A673 (cell line): ENCODE measurements around the gene ECEL1.

Experiments used
- EZH2 ChIP-seq: fragments of 200-600 bp; sonication (generic); IDR thresholded peaks from 2 replicates; pipeline ENCODE4 v1.6.1; 2017; ENCODE audit warnings: borderline replicate concordance, low read depth, mild to moderate bottlenecking, mixed read lengths, antibody characterized with exemption, low read length; ENCODE audit not compliant: poor library complexity, severe bottlenecking
- TF ChIP-seq, protein P1 (sequence below): fragments of 300-800, 200-600 bp; sonication (generic); conservative IDR thresholded peaks from 2 replicates; pipeline ENCODE4 v1.5.1; 2017; ENCODE audit warnings: low read depth, mild to moderate bottlenecking, antibody characterized with exemption, low read length, moderate library complexity, mixed read lengths

DNA sequence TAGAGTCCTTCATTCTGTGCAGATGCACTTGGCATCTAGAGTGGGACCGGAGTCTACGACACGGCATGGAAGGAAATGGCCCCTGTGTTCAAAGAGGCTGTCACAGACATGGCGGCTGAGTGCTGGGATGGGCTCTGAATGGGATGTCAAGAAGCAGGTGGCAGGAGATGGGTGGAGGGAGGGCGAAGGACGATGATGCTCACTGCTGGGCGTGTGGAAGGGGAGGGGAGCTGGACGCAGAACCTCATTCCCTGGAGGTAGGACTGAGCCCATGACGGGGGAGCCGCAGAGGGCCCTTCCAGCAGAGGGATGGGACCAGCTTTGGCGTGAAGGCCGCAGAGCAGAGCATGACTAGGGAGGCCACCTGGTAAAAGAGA, 50.5 kb downstream of the ECEL1 start:
- TF ChIP-seq, protein P1, sequence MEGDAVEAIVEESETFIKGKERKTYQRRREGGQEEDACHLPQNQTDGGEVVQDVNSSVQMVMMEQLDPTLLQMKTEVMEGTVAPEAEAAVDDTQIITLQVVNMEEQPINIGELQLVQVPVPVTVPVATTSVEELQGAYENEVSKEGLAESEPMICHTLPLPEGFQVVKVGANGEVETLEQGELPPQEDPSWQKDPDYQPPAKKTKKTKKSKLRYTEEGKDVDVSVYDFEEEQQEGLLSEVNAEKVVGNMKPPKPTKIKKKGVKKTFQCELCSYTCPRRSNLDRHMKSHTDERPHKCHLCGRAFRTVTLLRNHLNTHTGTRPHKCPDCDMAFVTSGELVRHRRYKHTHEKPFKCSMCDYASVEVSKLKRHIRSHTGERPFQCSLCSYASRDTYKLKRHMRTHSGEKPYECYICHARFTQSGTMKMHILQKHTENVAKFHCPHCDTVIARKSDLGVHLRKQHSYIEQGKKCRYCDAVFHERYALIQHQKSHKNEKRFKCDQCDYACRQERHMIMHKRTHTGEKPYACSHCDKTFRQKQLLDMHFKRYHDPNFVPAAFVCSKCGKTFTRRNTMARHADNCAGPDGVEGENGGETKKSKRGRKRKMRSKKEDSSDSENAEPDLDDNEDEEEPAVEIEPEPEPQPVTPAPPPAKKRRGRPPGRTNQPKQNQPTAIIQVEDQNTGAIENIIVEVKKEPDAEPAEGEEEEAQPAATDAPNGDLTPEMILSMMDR: no peak
- TF ChIP-seq EZH2: no peak
